Activated T-cell treated with anti-CD3 and anti-CD28 coated beads, Interleukin-2, amount 50 U/mL, for 1 hour (primary cell): ENCODE measurements around the gene RETREG3.
"Not testable (repeated sequence)": the region's sequence is repeated elsewhere in the genome, so short reads cannot be mapped to it uniquely, and the experiment has no call there.

Experiments used
- DNase-seq: peaks from one replicate; pipeline ENCODE4 v3.0.0-alpha.2; 2020

Gene RETREG3, protein sequence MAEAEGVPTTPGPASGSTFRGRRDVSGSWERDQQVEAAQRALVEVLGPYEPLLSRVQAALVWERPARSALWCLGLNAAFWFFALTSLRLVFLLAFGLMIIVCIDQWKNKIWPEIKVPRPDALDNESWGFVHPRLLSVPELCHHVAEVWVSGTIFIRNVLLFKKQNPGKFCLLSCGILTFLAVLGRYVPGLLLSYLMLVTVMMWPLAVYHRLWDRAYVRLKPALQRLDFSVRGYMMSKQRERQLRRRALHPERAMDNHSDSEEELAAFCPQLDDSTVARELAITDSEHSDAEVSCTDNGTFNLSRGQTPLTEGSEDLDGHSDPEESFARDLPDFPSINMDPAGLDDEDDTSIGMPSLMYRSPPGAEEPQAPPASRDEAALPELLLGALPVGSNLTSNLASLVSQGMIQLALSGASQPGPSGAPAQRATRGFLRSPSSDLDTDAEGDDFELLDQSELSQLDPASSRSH

DNA sequence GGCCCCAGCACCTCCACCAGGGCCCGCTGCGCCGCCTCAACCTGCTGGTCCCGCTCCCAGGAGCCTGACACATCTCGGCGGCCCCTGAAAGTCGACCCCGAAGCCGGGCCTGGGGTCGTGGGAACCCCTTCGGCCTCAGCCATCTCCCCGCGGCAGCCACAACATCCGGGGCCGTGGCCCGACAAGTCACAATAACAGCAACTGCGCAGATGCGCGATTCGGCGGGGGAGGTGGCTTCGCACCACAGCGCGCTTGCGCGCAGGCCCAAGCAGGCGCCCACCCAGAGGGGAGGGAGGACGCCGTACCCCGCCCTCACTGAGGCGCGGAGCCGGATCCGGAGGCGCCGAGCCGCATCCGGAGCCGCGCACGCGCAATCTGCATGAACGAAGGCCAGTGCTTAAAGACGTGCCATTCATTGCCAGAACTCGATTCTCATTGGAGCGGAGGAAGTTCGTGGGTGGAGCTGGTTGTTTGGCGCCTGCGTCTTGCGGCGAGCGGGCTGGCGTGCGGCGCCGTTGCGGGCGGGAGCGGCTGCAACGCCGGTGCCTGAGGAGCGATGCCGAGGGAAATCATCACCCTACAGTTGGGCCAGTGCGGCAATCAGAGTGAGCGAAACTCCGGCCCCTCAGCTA is at the start of gene RETREG3, which contains the start of gene TUBG1:
Gene RETREG3, minus strand, starts transcription at position 193 of the 632 bp plus-strand sequence. Its CDS starts 50 bp downstream, at position 143.
Gene TUBG1, plus strand, starts transcription at position 502 of the 632 bp plus-strand sequence. Its CDS starts 55 bp downstream, at position 557.
- DNase-seq = peak; percentile 99

DNA sequence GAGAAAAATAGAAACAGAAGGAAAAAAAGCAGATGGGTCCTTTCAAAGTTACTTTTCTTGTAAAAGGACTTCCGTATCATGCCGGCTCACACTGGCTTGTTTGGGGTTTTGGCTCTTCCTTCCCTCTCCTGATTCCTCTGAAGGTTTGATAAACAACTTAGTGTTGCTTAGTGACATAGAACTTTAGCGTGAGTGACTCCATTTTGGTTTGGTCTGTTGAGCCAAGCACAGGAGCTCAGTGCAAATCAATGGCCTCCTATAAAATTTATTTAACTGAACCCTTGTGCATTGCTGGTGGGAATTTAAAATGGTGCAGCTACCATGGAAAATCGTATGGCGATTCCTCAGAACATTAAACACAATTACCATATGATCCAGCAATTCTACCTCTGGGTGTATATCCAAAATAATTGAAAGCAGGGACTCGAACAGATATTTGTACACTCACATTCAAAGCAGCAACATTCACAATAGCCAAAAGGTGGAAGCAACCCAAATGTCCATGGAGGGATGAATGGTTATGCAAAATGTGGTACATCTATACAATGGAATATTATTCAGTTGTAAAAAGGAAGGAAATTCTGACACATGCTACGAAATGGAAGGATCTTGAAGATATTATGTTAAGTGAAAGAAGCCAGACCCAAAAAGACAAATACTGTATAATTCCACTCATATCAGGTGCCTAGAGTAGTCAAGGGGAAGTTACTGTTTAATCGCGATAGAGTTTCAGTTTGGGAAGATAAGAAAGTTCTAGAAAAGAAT is 48.8 kb upstream of the RETREG3 start:
- no peak for DNase-seq

DNA sequence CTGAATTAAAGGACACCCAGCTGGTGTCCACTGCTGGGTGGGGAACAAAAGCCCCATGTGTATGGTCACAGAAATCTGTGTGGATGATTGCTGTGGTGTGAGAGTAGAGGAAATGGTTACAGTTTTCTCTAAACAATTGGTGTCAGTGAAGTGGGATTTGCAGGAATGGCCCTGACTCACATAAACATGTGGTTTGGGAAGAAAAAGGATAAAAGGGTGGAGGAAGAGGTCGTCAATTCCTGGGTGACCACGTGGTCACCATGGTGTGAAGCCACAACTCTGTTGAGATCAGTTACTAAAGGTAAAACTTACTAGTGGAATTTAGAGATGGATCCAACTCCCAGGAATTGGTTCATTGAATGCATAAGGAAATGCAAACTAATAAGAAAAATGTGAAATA is 46.4 kb upstream of the RETREG3 start:
- no peak for DNase-seq

DNA sequence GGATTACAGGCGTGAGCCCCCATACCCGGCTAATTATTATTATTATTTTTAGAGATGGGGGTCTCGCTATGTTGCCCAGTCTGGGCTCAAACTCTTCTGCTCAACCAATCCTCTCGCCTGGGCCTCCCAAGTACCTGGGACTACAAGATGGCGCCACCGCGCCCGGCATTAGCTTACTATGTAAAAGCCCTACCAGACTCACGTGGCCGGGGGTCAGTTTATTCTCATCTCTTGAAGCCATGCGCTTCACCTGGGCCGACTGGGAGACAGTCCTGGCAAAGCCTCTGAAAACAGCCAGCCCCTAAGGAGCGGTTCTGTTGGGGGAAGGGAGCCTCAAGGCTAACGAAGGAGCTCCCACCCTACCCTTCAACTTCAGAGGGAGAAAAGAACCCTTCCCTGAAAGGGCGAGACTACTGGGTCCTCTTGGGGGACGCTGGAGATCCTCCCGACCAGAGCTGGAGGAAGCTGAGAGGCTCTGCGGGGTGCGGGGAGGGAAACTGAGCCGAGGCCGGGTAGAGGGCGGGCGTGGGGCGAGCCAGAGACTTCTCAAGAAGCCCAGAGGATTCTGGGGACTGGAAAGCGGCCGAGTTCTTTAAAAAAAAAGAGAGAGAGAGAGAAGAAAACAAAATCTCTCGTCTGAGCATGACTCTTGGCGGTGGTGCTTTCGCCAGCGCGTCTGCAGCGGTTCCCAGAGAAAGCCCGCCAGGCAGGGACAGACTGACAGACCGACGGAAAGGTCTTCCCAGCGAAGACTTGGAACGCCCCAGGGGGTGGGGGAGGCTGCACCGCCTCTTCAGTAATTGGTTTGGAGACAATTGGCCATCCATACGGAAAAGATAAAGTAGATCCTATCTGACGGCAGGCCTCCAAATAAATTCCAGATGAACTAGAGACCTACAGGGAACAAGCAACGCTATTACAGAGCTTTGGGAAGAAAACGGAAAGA is 44.3 kb upstream of the RETREG3 start:
- no peak for DNase-seq

DNA sequence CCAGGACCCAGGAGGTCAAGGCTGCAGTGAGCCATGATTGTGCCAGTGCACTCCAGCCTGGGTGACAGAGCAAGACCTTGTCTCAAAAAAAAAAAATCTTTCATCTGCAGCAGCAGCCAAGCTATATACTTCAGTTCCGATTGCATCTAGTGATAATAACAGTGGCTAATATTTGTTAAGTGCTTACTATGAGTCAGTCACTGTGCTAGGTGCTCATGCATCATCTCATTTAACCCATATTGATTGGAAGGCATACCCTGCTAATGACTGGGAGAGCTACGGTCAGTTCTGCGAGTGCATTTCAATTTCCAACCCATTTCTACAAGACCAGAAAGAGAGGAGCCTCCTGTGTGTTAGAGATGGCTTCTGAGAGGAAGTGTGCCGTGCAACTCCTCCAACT is 42.2 kb upstream of the RETREG3 start:
- no peak for DNase-seq

DNA sequence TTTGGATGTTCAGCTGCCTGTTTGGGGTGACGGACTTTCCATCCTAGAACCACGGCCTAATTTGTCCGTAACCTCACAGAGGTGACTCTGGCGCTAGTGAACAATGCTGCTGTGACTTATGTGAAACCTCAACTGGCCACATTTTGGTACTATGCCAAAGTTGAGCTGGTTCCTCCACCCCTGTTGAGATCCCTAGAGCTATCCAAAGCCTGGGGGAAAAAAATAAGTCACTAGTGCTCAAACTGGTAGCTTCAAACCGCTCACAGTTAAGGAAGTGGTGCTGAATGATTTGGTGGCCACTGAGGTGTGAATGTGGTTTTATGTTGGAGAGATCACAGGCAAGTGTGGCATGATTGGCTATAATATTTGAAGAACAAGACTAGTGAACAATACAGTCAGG is 38.6 kb upstream of the RETREG3 start:
- no peak for DNase-seq

DNA sequence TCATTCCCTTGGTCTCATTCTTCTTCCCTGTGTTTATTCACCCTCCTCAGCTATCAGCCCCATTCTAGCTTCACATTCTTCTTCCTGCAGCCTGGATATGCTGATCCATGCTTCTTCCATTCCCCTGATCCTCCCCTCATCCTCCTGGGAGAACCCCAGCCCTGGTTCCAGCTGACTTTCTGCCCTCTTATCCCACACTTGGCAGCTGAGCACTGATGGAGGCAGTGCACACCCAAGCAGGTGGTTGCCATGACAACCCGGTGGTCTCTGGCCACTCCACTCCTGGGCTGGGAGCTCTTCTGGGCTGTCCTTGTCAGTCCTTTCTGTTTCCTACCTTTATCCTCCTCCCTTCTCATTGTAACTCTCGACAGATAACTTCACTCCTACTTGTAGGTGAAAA is 33.2 kb upstream of the RETREG3 start:
- no peak for DNase-seq

DNA sequence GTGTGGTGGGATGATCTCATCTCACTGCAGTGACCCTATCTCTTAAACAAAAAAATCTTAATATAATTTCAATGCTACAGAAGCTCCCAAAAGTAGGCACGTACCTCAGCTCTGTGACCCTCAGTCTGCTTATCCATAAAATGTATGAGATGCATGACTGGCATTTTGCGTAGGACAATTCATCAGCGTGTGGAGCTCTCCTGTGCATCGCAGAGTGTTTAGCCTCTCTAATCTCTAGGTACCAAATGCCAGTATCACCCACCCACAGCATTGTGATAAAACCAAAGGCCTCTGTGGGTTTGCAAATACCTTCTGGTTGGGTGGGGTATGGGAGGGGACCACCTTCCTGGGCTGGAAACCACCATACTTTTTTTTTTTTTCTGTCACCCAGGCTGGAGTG is 30.9 kb upstream of the RETREG3 start:
- no peak for DNase-seq

DNA sequence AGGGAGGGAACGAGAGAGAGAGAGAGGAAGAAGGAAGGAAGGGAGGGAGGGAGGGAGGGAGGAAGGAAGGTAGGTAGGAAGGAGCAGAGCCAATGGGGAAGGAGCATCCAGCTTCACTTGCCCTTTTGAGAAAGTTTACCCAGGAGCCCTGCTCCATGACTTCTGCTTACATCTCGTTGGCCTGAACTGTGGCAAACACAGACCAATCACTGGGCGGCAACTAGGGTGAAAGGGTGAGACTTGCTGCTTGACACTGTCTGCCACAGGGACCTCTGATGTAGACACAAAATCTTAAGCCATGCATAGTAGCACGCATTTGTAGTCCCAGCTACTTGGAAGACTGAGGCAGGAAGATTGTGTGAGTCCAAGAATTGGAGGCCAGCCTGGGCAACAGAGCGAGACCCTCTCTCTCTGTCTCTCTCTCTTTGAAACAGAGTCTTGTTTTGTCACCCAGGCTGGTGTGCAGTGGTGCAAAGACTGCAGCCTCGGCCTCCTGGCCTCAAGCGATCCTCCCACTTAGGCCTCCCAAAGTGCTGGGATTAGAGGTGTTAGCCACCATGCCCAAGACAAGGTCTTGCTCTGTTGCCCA is 30.4 kb upstream of the RETREG3 start:
- no peak for DNase-seq

DNA sequence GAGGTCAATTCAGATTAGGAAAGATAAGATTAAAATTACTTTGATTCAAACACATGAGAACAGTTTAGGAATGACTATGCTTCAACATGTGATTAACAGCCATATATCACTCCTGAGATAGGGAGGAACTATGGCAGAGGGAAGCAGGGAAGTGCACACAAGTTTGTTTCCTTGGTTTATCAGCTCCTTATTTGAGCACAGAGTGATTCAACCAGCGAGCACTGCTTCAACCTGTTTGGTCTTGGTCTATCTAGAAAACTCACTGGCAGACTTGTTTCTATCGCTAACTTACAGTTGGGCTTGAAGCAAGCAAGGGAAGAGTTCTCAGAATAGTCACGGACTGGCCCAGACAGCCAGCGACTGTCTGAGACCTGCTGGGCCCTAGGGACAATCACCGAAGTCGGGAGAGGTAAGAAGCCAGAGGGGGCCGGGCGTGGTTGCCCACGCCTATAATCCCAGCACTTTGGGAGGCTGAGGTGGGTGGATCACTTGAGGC is 23.8 kb upstream of the RETREG3 start:
- no peak for DNase-seq

DNA sequence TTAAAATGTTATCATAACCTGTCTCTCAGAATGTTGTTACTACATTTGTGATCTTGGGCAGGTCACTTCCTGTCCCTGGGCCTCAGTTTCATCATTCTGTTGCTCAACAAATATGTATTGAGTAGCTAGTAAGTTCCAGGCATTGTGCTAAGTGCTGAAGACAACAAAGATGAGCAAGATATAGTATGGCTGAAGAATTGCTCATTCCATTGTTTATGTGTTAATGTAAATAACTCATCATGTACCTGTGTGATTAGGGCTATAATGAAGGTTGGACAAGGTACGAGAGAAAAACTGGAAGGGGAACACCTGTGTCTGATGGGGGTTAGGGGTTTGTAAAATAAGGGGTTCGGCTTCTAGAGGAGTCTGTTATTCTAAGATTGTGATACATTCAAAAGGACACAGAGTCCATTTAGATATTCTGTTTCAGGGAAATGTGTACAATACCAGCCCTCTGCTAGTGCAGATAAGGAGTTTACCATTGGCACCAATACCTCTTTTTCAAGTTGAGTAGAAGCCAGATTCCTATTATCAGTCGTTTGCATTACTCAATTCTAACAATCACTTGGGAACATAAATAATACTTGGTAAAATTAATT is 20.3 kb upstream of the RETREG3 start:
- DNase-seq = no peak

DNA sequence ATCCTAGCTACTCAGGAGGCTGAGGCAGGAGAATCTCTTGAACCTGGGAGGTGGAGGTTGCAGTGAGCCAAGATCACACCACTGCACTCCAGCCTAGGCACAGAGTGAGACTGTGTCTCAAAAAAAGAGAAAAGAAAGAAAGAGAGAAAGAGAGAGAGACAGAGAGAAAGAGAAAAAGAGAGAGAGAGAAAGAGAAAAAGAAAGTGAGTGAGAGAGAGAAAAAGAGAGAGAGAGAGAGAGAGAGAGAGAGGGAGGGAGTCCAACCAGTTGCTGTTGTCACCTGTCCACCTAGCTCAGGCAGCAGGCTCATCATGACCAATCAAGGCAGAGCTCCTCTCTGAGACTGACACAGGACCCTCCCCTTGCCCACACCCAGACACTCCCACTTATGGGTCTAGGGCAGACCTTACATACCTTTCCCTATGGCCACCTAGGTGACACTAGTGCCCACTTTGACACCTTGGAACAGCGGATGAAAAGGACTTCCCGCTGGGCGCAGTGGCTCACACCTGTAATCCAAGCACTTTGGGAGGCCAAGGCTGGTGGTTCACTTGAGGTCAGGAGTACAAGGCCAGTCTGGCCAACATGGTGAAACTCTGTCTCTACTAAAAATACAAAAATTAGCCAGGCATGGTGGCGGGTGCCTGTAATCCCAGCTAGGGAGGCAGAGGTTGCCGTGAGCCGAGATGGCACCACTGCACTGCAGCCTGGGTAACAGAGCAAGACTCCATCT is 18.0 kb upstream of the RETREG3 start:
- DNase-seq = not testable (repeated sequence)

DNA sequence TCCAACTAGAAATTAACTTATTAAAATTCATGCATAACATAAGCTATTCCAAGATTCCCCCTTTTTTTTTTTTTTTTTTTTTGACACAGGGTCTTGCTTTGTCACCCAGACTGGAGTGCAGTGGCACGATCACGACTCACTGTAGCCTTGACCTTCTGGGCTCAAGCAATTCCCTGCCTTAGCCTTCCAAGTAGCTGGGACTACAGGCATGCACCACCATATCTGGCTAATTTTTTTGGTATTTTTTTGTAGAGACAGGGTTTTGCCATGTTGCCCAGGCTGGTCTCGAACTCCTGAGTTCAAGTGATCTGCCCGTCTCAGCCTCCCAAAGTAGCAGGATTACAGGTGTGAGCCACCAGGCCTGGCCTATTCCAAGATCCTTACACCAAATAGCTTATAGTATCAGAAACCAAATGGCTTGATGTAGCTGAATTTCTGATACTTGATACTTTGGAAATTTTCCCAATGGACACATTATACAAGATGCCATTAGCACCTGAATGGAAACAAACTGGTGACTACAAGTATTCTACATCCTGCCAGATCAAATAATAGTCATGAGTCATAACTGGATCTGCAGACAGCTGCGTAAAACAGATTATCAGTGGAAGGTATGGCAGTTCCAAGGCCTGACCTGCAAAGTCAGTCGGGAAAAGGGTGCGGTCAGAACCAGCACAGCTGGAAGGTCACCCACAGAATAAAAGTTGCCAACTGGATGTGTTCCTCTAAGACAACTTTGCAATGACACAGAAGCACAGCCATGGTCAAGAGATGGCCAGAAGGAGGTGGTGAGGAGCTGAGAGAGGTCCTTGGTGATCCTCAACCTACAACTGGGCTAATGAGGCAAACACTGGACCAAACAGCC is 14.8 kb upstream of the RETREG3 start:
- no peak for DNase-seq

DNA sequence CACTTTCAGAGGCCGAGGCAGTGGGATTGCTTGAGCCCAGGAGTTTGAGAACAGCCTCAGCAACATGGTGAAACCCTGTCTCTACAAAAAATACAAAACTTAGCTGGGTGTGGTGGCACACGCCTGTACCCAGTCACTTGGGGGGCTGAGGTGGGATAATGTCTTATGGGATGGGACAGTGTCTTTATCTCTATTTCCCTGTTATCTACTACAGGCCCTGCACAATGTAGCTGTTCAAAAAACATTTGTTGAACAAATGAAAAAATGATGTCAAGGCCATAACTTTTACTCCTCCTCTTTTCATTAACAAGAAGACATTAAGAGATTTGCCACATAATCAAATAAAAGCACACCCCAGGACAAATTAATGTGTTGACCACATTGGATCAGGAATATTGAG is 14.1 kb upstream of the RETREG3 start:
- DNase-seq = no peak

DNA sequence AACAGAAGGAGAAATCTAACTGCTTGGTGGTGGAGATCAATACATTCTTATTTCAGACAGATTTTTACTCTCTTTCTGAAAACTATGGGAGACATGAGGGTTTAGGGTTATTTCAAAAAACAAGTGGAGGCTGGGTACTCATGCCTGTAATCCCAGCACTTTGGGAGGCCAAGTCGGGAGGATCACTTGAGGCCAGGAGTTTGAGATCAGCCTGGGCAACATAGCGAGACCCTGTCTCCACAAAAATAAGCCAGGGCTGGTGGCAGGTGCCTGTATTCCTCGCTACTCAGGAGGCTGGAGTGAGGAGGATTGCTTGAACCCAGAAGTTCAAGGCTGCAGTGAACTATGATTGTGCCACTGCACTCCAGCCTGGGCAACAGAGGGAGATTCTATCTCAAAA is 12.8 kb upstream of the RETREG3 start:
- not testable (repeated sequence) for DNase-seq

DNA sequence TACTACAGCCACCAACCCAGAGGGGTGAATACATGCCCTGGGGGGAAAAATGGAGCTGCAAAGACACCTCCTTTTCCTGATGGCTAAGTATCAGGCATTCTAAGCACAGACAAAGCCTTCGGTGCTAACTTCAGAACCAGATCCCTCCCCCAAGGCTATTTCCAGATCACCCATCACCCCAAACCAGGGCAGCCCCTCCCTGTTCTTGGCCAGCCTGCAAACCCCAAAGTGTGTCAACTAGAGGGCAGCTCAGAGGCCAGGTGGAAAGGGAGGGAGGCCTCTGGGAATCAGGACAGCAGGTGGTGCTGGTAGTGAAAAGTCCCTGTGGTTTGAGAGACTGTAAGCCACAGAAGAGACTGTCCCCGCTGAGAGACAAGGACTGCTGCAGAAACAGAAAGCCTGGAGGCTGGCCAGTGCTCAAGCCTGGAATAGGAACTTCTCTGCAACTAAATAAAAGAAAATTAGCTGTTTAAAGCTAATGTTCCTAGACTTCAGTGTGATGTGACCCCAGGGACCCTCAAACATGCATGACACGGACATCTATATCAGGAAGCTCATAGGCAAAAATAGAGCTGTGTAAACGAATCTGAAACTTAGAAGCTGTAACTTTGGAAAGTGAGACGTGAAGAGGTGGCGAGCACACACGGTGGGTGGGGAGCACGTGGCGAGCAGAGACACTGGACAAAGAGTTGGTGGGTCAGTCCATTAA is 9.4 kb upstream of the RETREG3 start:
- no peak for DNase-seq

DNA sequence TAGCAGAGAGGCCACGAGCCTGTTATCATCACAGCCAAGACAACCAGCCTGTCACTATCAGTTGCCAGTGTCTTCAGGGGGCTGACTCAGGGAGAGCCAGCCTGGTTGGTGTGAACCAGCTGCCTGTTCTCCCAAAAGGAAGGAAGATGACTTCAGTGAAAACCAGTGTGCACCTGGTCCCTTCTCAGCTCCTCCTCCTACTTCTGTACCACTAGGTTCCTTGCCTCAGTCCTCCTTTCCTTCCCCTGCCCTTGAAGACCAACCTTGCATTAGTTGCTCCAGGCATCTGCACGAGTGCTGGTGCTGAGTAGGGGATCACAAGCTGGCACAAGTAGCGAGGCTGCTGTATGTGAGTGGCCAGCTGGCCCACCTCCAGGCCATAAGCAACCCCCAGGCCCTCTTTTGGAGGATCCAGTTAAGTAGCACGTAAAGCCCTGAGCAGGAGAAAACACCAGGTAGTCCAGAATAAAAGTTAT is 8.8 kb upstream of the RETREG3 start:
- DNase-seq = no peak

DNA sequence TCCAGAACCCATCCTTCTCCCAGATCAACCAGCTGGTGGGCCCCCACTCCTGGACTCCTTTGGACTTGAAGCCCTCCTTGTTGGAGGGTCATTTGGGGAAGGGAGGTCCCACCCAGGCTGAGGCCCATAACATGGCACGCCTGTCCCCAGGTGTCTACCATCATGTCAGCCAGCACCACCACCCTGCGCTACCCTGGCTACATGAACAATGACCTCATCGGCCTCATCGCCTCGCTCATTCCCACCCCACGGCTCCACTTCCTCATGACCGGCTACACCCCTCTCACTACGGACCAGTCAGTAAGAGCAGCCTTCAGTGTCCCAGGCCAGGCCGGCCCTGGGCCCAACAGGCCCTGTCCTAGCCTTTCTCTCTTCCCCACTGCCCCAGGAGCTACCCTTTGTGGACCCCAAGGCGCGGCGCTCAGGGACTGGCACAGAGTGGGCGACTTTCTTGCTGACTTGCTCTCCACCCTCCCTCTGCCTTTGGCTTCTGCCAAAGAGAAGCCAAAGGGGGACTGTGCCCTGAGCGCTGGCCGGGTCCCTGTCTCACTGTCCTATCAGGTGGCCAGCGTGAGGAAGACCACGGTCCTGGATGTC is 4.6 kb upstream of the RETREG3 start:
- DNase-seq = no peak
